Neutrophil (primary cell): Measurements from ENCODE around the gene SNAPIN.

Experiments used
- H3K27ac ChIP-seq: fragments of 200-600 bp; sonication (generic); 2 replicates; pipeline ENCODE4 v1.5.1; 2016; ENCODE audit warnings: mild to moderate bottlenecking, moderate library complexity
- H3K27me3 ChIP-seq: fragments of 200-600 bp; sonication (generic); 2 replicates; pipeline ENCODE4 v1.6.0; 2016; ENCODE audit warnings: mild to moderate bottlenecking
- H3K36me3 ChIP-seq: fragments of 200-600 bp; sonication (generic); 2 replicates; pipeline ENCODE4 v1.5.1; 2017
- H3K4me1 ChIP-seq, 2 experiments: fragments of 200-600 bp in 1 of 2; sonication (generic) in 1 of 2; 1 replicate in 1 of 2; 2 replicates in 1 of 2; pipeline versions ENCODE4 v1.5.1 to v1.6.1; 2013 to 2016; ENCODE audit warnings: low read depth in 1 of 2, low read length in 1 of 2, mild to moderate bottlenecking in 1 of 2, moderate library complexity in 1 of 2; ENCODE audit not compliant: control insufficient read depth in 1 of 2, insufficient read depth in 1 of 2
- H3K4me3 ChIP-seq, 2 experiments: fragments of 200-600 bp in 1 of 2; sonication (generic) in 1 of 2; 1 replicate in 1 of 2; 2 replicates in 1 of 2; pipeline ENCODE4 v1.5.1; 2013 to 2016; ENCODE audit warnings: low read depth in 1 of 2, low read length in 1 of 2, mild to moderate bottlenecking in 1 of 2, moderate library complexity in 1 of 2
- H3K9me3 ChIP-seq: fragments of 200-600 bp; sonication (generic); 2 replicates; pipeline ENCODE4 v1.5.1; 2016
- CTCF ChIP-seq: fragments of 200-600 bp; sonication (generic); IDR thresholded peaks from 2 replicates; pipeline ENCODE4 v1.5.1; 2016; ENCODE audit warnings: antibody characterized with exemption

Gene SNAPIN

GRCh38 chr1:153611356-153611755 is 47.1 kb upstream of the SNAPIN start:
- H3K4me3 ChIP-seq, result no peak overlapping the region
- no peaks in the 10 kb centered on the region for H3K36me3 ChIP-seq

GRCh38 chr1:153612111-153612754 is 46.3 kb upstream of the SNAPIN start:
- no peaks in the 10 kb centered on the region for H3K36me3 ChIP-seq
- no peak for TF ChIP-seq CTCF
- peaks cover 24% of the 10 kb centered on the region for H3K27me3 ChIP-seq
- H3K9me3 ChIP-seq, result no peaks in the 10 kb centered on the region
- H3K4me3 ChIP-seq, result no peak overlapping the region
- H3K27ac ChIP-seq, result no peak overlapping the region
- H3K4me1 ChIP-seq, result peaks cover 0 to under 1% of the 10 kb centered on the region in 2 experiments

More at GRCh38 chr1:153611356-153611755, 47.1 kb upstream of the SNAPIN start:
- no peaks in the 10 kb centered on the region for H3K9me3 ChIP-seq
- peaks cover 30% of the 10 kb centered on the region for H3K27me3 ChIP-seq
- H3K4me1 ChIP-seq, result no peaks in the 10 kb centered on the region
- H3K27ac ChIP-seq, result no peak overlapping the region
- TF ChIP-seq CTCF, result no peak

- no peak within 1 kb of the TSS for H3K27ac ChIP-seq
- no peaks in the 10 kb centered on the region for H3K9me3 ChIP-seq
- H3K36me3 ChIP-seq, result no peaks in the 10 kb centered on the region
- peaks cover 0 to 7% of the 10 kb centered on the region in 2 experiments for H3K4me1 ChIP-seq
- H3K4me3 ChIP-seq, result no peak within 1 kb of the TSS
- no peak for TF ChIP-seq CTCF
- H3K27me3 ChIP-seq, result peaks cover 24% of the 10 kb centered on the region
These were observed 45.7 kb upstream of the SNAPIN start, which contains the start of gene S100A16 for GRCh38 chr1:153612755-153613331. S100A16 (minus strand) TSS chr1:153613137; CDS start chr1:153608151, 4,986 bp downstream.

- no peak for TF ChIP-seq CTCF
- peaks cover 24% of the 10 kb centered on the region for H3K27me3 ChIP-seq
- no peaks in the 10 kb centered on the region for H3K36me3 ChIP-seq
- peaks cover 0 to 7% of the 10 kb centered on the region in 2 experiments for H3K4me1 ChIP-seq
- no peak overlapping the region for H3K4me3 ChIP-seq
- no peaks in the 10 kb centered on the region for H3K9me3 ChIP-seq
- H3K27ac ChIP-seq, result no peak overlapping the region
These were observed 45.1 kb upstream of the SNAPIN start for GRCh38 chr1:153613406-153613805.

GRCh38 chr1:153614189-153614900 is 44.2 kb upstream of the SNAPIN start:
- Histone ChIP-seq H3K27ac (no peak overlapping the region), H3K27me3 (peaks cover 20% of the 10 kb centered on the region), H3K4me1 (peaks cover 0 to 7% of the 10 kb centered on the region in 2 experiments), H3K4me3 (no peak overlapping the region), H3K9me3 (no peaks in the 10 kb centered on the region), H3K36me3 (no peaks in the 10 kb centered on the region)
- TF ChIP-seq CTCF, result no peak
